ENCODE results near the gene OTOA.
"Not testable (repeated sequence)": the region's sequence is repeated elsewhere in the genome, so short reads cannot be mapped to it uniquely, and the experiment has no call there.

OTOA gene

GRCh38 chr16:21663889-21664647, at the start of gene OTOA:
TSS of gene OTOA (plus strand) at chr16:21663968. CDS start at chr16:21678515, 14,547 bp downstream.
- no peak for DNase-seq

- DNase-seq = no peak
Measured at GRCh38 chr16:21614896-21615295, 48.9 kb upstream of the OTOA start.

GRCh38 chr16:21617607-21618006, 46.2 kb upstream of the OTOA start:
- peak; percentile 61 to 93 (median 73) for DNase-seq

GRCh38 chr16:21618281-21618680, 45.5 kb upstream of the OTOA start:
- DNase-seq = peak in 1 of 3 donors; percentile 38

GRCh38 chr16:21619765-21620425, 43.9 kb upstream of the OTOA start:
- no peak for DNase-seq

- peak in 1 of 3 donors; percentile 30 for DNase-seq
Measured at GRCh38 chr16:21620592-21620991, 43.2 kb upstream of the OTOA start.

DNA sequence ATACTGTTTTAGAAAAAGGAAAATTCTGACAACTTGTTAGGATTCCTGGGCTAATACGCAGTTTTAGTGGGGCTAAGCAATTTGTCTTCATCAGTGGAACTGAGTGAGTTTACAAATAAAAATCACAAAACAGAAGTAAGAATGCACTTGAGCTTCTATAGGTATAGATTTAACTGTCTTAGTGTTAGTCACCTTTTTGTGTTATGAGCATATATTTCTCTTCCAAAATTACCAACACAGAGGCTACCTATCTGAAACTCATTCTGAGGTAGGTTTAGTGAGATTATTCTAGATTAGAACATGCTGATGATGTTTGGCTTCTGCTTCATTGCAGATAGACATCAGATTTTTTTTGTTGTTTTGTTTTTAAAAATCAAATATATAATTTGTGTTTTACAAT, 41.2 kb upstream of the OTOA start:
- DNase-seq = no peak

GRCh38 chr16:21625026-21625425, 38.7 kb upstream of the OTOA start:
- DNase-seq = no peak

GRCh38 chr16:21626659-21627277, 37.0 kb upstream of the OTOA start:
- peak; percentile 71 to 85 (median 78) for DNase-seq

DNA sequence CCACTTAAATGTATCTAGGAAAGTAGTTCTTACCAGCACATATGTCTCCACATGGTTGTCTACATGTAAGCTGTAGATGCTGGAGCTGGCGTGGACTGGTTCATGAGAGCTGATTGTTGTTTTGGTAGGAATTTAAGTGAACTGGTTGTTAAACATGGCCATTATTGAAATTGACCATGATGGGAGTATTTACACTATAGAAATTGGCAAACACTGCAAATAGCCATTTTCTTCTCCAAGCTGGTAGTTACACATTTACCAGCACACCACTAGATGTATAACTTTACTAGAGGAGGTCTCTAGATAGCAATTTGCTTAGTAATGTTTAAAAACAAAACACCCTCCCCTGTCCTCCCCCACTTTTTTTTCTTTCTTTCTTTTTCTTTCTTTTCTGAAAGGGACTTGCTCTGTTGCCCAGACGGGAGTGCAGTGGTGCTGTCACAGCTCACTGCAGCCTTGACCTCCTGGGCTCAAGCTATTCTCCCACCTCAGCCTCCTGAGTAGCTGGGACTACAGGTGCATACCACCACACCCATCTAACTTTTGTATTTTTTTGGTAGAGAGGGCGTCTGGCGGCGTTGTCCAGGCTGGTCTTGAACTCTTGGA, 35.5 kb upstream of the OTOA start:
- no peak for DNase-seq

DNA sequence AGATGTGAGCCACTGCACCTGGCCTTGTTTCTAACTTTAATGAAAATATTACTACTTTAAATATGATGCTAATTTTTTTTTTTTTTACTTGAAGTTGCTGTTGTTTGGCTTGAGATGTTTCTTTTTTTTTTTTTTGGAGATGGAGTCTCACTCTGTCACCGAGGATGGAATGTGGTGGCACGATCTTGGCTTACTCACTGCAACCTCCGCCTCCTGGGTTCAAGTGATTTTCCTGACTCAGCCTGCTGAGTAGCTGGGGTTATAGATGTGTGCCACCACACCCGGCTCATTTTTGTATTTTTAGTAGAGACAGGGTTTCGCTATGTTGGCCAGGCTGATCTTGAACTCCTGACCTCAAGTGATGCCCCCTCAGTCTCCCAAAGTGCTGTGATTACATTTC, 35.0 kb upstream of the OTOA start:
- no peak for DNase-seq

GRCh38 chr16:21629616-21630539, 33.9 kb upstream of the OTOA start:
- not testable (repeated sequence) for DNase-seq

GRCh38 chr16:21630866-21631265, 32.9 kb upstream of the OTOA start:
- not testable (repeated sequence) for DNase-seq

- peak; percentile 61 to 79 (median 68) for DNase-seq
Measured at GRCh38 chr16:21631376-21631775, 32.4 kb upstream of the OTOA start.

DNA sequence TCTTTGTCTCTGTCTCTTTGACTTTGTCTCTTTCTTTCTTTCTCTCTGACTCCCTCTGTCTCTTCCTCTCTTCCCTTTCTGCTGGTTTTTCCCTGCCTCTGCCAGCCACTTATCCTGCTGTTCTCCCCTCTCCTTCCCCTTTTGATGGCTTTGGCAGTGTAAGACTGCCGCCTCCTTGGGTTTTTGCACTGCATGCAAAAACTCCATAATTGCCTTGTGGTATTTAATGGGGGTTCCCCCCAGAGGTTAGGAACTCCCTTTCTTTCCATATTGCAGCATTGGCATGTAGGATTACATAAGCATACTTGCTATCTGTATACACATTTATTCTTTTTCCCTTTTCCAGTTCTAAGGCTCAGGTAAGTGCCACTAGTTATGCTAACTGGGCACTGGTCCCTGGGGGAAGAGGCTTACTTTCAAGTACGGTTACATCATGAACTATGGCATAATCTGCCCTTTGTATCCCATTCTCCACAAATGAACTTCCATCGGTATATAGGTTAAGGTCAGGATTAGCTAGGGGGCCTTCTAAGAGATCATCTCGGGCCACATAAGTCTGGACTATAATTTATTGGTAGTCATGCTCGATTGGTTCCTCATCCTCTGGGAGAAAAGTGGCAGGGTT, 31.7 kb upstream of the OTOA start:
- peak; percentile 88 to 96 (median 91) for DNase-seq

- DNase-seq = no peak
Measured at GRCh38 chr16:21634216-21634615, 29.6 kb upstream of the OTOA start.

- not testable (repeated sequence) for DNase-seq
Measured at GRCh38 chr16:21635694-21636093, 28.1 kb upstream of the OTOA start.

- DNase-seq = no peak
Measured at GRCh38 chr16:21637032-21637968, 26.5 kb upstream of the OTOA start.

- peak in 1 of 3 donors; percentile 28 for DNase-seq
Measured at GRCh38 chr16:21638573-21638975, 25.2 kb upstream of the OTOA start.

- DNase-seq = no peak
Measured at GRCh38 chr16:21639493-21639892, 24.3 kb upstream of the OTOA start.

GRCh38 chr16:21641916-21642315, 21.9 kb upstream of the OTOA start:
- no peak for DNase-seq
